Amygdala (tissue), 56 donors: ENCODE results near the gene PXDN.
"Not testable (repeated sequence)": the region's sequence is repeated elsewhere in the genome, so short reads cannot be mapped to it uniquely, and the experiment has no call there.

Source experiments
- DNase-seq, 56 donors: peaks; one replicate each; lab custom pipeline; 2025; lab: John Stamatoyannopoulos, UW

PXDN gene

GRCh38 chr2:1744151-1744445, 217 bp downstream of the PXDN start:
- no peak for DNase-seq

- no peak for DNase-seq
These were observed 742 bp downstream of the PXDN start for GRCh38 chr2:1743396-1744150.

GRCh38 chr2:1742681-1743395, 1.5 kb downstream of the PXDN start:
- DNase-seq: peak in 26 of 56 donors; percentile 8 to 64 (median 37)

- no peak for DNase-seq
These were observed 2.0 kb downstream of the PXDN start for GRCh38 chr2:1742301-1742680.

- no peak for DNase-seq
These were observed 2.5 kb downstream of the PXDN start for GRCh38 chr2:1741851-1742250.

GRCh38 chr2:1740716-1741589, 3.4 kb downstream of the PXDN start:
- no peak for DNase-seq

GRCh38 chr2:1739961-1740715, 4.2 kb downstream of the PXDN start:
- no peak for DNase-seq

GRCh38 chr2:1739322-1739957, 4.9 kb downstream of the PXDN start:
- DNase-seq: no peak

- DNase-seq: no peak
These were observed 5.5 kb downstream of the PXDN start for GRCh38 chr2:1738646-1739302.

GRCh38 chr2:1738163-1738562, 6.2 kb downstream of the PXDN start:
- no peak for DNase-seq

GRCh38 chr2:1736997-1737480, 7.3 kb downstream of the PXDN start:
- DNase-seq: no peak

GRCh38 chr2:1736045-1736444, 8.3 kb downstream of the PXDN start:
- no peak for DNase-seq

- DNase-seq: not testable (repeated sequence)
These were observed 11.0 kb downstream of the PXDN start for GRCh38 chr2:1733298-1733697.

GRCh38 chr2:1731963-1732768, 12.1 kb downstream of the PXDN start:
- DNase-seq: no peak

- no peak for DNase-seq
These were observed 12.8 kb downstream of the PXDN start for GRCh38 chr2:1731447-1731962.

GRCh38 chr2:1730015-1730927, 14.0 kb downstream of the PXDN start:
- no peak for DNase-seq

GRCh38 chr2:1729242-1729641, 15.1 kb downstream of the PXDN start:
- DNase-seq: no peak
